HUES48 (cell line): Measurements from ENCODE around the gene RXFP2.

Source experiments
- H3K27ac ChIP-seq: one replicate; pipeline ENCODE4 v1.7.0; 2013; ENCODE audit warnings: low read depth, low read length, inconsistent platforms
- H3K27me3 ChIP-seq: 2 replicates; pipeline ENCODE4 v1.6.1; 2013; ENCODE audit warnings: mild to moderate bottlenecking, low read length; ENCODE audit not compliant: control insufficient read depth, insufficient read depth
- H3K36me3 ChIP-seq: 2 replicates; pipeline ENCODE4 v1.6.1; 2013; ENCODE audit warnings: low read length; ENCODE audit not compliant: control insufficient read depth, insufficient read depth
- H3K4me1 ChIP-seq: 2 replicates; pipeline ENCODE4 v1.6.1; 2013; ENCODE audit warnings: mild to moderate bottlenecking, low read length; ENCODE audit not compliant: control insufficient read depth, insufficient read depth
- H3K4me3 ChIP-seq: 2 replicates; pipeline ENCODE4 v1.5.1; 2013; ENCODE audit warnings: mild to moderate bottlenecking, low read depth, low read length
- H3K9ac ChIP-seq: 2 replicates; pipeline ENCODE4 v1.6.1; 2013; ENCODE audit warnings: mild to moderate bottlenecking, low read depth, low read length, moderate library complexity
- H3K9me3 ChIP-seq: 2 replicates; pipeline ENCODE4 v1.6.1; 2013; ENCODE audit warnings: low read length; ENCODE audit not compliant: control insufficient read depth, insufficient read depth

RXFP2 gene, protein sequence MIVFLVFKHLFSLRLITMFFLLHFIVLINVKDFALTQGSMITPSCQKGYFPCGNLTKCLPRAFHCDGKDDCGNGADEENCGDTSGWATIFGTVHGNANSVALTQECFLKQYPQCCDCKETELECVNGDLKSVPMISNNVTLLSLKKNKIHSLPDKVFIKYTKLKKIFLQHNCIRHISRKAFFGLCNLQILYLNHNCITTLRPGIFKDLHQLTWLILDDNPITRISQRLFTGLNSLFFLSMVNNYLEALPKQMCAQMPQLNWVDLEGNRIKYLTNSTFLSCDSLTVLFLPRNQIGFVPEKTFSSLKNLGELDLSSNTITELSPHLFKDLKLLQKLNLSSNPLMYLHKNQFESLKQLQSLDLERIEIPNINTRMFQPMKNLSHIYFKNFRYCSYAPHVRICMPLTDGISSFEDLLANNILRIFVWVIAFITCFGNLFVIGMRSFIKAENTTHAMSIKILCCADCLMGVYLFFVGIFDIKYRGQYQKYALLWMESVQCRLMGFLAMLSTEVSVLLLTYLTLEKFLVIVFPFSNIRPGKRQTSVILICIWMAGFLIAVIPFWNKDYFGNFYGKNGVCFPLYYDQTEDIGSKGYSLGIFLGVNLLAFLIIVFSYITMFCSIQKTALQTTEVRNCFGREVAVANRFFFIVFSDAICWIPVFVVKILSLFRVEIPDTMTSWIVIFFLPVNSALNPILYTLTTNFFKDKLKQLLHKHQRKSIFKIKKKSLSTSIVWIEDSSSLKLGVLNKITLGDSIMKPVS

DNA sequence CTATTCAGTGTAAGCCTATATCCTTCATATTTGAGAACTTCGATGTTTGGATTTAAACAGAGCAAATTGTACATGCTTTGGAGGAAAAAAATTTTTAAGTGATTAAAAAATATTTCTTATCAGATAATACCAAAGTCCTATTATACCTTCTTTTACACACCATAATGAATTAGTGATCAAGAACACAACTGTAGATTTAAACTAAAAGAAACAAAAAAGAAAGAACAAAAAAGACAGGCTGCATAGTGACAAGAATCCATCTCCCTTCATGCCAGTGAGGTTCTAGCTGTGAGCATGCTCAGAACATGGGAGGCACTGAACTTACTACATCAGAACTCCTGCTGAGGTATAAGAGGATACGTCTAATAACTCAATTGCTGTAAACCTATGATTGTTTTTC is at the start of gene RXFP2:
RXFP2 (plus strand) TSS at position 301 of the 400 bp plus-strand sequence; CDS start at position 388, 87 bp downstream.
- H3K27ac ChIP-seq, result no peak within 1 kb of the TSS
- peaks cover 6% of the 10 kb centered on the region; the same call in 1 of the 2 replicates for H3K4me1 ChIP-seq
- no peak within 1 kb of the TSS for H3K9ac ChIP-seq
- no peaks in the 10 kb centered on the region for H3K9me3 ChIP-seq
- no peaks in the 10 kb centered on the region for H3K27me3 ChIP-seq
- H3K4me3 ChIP-seq, result no peak within 1 kb of the TSS
- no peaks in the 10 kb centered on the region for H3K36me3 ChIP-seq

DNA sequence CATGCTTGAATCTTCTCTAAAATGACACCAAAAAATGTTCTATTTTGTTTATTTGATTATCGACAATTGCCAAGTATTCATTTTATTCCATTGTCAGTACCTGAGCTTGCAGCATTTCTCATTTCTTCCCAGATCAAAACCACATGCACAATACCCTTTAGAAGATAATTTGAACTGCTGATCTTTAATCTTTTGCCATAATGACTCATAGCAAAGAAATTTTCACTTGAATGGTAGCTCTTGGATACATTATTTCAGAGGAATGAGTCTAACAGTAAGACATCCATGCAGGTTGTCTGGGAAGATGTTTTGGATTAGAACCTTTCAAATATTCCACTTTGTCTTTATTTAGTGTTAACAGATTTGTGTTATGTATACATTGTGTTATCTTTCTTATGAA is 42.0 kb upstream of the RXFP2 start:
- Histone ChIP-seq H3K9me3 (no peaks in the 10 kb centered on the region; the same call in 1 of the 2 replicates), H3K9ac (no peak overlapping the region), H3K27ac (no peak overlapping the region), H3K36me3 (no peaks in the 10 kb centered on the region), H3K4me3 (no peak overlapping the region), H3K27me3 (no peaks in the 10 kb centered on the region), H3K4me1 (peaks cover 25% of the 10 kb centered on the region)

DNA sequence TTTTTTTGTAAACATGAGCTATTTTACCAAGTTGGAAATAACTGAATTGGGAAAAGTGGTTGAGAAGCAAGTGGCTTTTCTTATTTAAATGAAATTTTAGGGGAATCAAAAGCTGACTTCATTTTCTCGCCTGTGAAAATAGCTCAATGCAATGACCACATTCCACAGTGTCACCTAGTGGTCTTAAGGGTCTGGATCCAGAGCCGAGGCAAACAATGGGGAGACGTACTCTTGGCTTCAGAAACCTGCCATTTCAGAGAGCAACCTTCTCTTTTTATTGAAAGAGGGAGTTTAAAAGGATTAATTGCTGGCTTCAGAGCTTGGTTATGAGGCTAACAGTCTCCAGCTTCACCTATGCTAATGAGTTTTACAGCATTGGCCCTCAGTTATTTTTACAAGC is 39.7 kb upstream of the RXFP2 start:
- Histone ChIP-seq H3K4me1 (peaks cover 25% of the 10 kb centered on the region), H3K27me3 (no peaks in the 10 kb centered on the region), H3K36me3 (no peaks in the 10 kb centered on the region)

DNA sequence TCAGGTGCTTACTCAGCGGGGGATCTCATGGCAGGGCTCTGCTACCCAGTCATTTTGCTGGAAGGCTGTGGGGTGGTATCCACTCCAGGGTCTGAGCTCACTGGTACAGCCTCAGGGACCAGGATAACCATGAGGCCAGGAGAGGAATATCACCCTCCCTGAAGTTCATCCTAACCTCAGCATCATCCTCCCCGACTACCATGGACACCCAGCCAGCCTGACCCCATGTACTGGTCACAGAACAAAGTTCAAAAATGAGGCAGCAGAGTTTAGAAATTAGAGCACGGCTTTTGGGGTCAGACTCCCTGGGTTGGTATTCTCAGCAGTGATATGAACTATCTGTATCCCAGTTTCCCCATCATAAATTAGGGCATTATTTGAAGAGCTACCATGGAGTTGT is 35.5 kb upstream of the RXFP2 start:
- H3K4me1 ChIP-seq, result peaks cover 25% of the 10 kb centered on the region
- no peak overlapping the region for H3K9ac ChIP-seq

More for the DNA sequence above, 39.7 kb upstream of the RXFP2 start:
- H3K9ac ChIP-seq, result no peak overlapping the region
- no peak overlapping the region for H3K4me3 ChIP-seq
- no peak overlapping the region for H3K27ac ChIP-seq
- no peaks in the 10 kb centered on the region for H3K9me3 ChIP-seq

DNA sequence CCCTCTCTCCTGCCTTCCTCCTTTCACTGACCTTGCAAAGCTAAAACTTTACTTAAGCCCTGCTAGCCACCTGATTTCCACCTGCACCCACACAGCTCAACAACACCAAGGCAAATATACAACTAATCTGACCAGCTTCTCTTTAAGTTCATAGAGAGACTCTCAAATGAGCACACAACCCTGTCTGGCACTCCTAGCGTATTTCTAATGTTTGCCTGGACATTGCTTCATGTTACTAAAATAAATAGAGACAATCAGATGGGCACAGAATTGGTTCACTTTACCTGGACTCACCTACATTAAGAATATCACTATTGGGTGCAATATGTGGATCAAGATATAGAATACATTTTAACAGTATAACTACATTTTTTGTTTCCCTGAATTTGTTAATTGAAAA is 33.2 kb upstream of the RXFP2 start:
- Histone ChIP-seq H3K27ac (no peak overlapping the region), H3K4me3 (no peak overlapping the region), H3K36me3 (no peaks in the 10 kb centered on the region), H3K9me3 (no peaks in the 10 kb centered on the region), H3K4me1 (peaks cover 10% of the 10 kb centered on the region), H3K9ac (no peak overlapping the region), H3K27me3 (no peaks in the 10 kb centered on the region)

More for the DNA sequence above, 35.5 kb upstream of the RXFP2 start:
- Histone ChIP-seq H3K36me3 (no peaks in the 10 kb centered on the region), H3K27me3 (no peaks in the 10 kb centered on the region), H3K27ac (no peak overlapping the region), H3K4me3 (no peak overlapping the region), H3K9me3 (no peaks in the 10 kb centered on the region)

DNA sequence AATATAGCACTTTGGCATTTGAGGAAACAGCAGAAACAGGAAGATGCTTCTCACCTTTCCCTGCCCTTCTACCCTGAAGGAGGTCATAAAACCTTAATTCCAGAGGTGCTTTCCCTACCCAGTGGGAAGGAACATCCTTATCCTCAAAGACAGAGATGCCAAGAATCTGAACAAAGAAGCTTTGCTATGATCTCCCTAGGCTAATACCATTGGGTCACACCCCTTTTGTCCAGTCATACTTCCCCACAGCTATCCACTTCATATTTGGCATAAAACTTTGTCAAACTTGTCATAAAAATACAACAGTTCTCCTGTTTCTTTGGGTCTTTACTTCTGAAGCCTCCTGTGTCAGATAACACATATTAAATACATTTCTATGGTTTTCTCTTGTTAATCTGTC is 21.7 kb upstream of the RXFP2 start:
- Histone ChIP-seq H3K9ac (no peak overlapping the region), H3K27me3 (no peaks in the 10 kb centered on the region), H3K4me1 (no peaks in the 10 kb centered on the region), H3K4me3 (no peak overlapping the region), H3K27ac (no peak overlapping the region), H3K36me3 (no peaks in the 10 kb centered on the region), H3K9me3 (no peaks in the 10 kb centered on the region)

DNA sequence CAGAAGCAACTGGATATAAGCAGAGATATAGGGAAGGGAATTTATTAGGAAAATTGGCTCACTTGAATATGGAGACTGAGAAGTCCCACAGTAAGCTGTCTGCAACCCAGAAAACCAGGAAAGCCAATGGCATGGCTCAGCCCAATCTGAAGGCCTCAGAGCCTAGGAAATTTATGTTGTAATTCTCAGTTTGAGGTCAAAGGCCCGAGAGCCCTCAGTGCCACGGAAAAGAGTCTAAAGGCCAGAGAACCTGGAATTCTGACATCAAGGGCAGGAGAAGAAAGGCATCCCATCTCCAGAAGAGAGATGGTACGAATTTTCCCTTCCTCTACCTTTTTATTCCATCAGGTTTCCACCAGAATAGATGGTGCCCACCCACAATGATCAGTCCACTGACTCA is 20.1 kb upstream of the RXFP2 start:
- Histone ChIP-seq H3K36me3 (no peaks in the 10 kb centered on the region), H3K4me3 (no peak overlapping the region), H3K9me3 (no peaks in the 10 kb centered on the region), H3K27ac (no peak overlapping the region), H3K4me1 (no peaks in the 10 kb centered on the region), H3K9ac (no peak overlapping the region), H3K27me3 (no peaks in the 10 kb centered on the region)

DNA sequence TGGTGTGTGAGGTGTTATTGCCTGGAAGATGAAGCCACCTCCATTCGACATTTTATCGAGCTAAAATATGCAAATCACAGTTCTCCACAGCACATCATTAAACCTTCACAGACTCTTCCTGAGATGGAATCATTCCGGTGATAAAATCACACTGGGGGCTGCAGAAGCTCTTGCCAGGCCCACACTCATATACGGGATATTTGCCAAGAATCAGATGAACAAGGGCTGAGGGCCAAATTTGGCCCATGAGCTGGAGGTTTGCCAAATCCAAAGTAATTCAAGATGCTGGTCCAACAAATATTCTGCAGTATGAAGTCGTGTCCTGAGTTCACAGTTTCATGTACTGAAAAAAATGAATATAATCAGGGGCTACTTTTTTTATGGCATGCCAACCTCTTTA is 16.7 kb upstream of the RXFP2 start:
- H3K9ac ChIP-seq, result no peak overlapping the region
- no peaks in the 10 kb centered on the region for H3K4me1 ChIP-seq
- H3K4me3 ChIP-seq, result no peak overlapping the region
- H3K36me3 ChIP-seq, result no peaks in the 10 kb centered on the region
- H3K27ac ChIP-seq, result no peak overlapping the region
- no peaks in the 10 kb centered on the region for H3K9me3 ChIP-seq
- H3K27me3 ChIP-seq, result no peaks in the 10 kb centered on the region

DNA sequence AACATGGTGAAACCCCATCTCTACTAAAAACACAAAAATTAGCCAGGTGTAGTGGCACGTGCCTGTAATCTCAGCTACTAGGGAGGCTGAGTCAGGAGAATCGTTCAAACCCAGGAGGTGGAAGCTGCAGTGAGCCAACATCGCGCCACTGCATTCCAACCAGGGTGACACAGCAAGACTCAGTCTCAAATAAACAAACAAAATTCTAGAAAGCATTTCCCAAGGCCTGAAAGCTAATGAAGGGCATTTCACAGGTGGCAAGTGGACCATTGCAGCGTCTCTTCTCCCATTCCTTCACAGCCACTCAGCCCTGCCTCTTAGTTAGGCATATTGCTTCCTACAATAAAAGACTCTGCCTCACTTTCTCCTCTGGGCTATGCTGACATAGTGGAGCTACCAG is 13.5 kb upstream of the RXFP2 start:
- Histone ChIP-seq H3K36me3 (no peaks in the 10 kb centered on the region), H3K4me1 (no peaks in the 10 kb centered on the region), H3K27ac (no peak overlapping the region), H3K4me3 (no peak overlapping the region), H3K27me3 (no peaks in the 10 kb centered on the region), H3K9me3 (no peaks in the 10 kb centered on the region), H3K9ac (no peak overlapping the region)

DNA sequence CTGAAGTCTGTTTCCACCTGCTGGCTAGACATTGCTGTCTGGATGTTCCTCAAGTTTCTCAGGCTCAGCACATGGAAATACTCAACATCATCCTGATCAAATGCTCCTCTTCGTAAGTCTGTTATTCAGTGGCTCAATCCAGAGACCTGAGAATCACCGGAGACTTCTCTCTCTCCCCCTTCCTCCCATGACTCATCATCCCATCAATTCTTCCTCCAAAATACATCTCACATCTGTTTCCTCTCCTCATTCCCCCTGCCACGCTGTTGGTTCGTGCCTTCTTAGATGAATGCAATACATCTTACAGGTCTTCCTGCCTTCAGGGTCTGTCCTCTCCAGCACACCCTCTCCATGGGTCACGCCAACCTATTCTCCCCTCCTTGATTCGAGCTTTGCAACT is 7.4 kb upstream of the RXFP2 start:
- 0 out of 2 replicates have a peak, but pooled peaks cover 3% of the 10 kb centered on the region for H3K4me1 ChIP-seq
- no peak overlapping the region for H3K9ac ChIP-seq
- no peaks in the 10 kb centered on the region for H3K9me3 ChIP-seq
- H3K36me3 ChIP-seq, result no peaks in the 10 kb centered on the region
- H3K27ac ChIP-seq, result no peak overlapping the region
- H3K4me3 ChIP-seq, result no peak overlapping the region
- H3K27me3 ChIP-seq, result no peaks in the 10 kb centered on the region

DNA sequence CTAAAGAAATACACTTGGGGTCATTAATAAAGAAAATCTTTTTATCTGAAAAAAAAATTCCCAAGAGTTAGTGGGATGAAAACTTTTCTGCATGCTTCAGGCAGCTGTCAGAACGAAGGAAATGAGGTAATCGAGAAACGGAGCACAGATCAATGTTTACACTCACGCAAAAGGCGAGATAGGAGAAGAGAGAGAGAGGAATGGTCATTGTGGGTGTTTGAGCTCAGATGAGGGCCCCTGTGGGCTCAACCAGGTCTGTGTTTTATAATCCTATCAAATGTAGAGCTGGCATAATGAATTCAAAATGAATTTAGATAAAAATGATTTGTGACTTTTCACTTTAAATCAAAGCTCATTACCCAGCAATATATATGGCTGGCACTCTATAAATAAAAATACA is 6.3 kb upstream of the RXFP2 start:
- Histone ChIP-seq H3K36me3 (no peaks in the 10 kb centered on the region), H3K4me3 (no peak overlapping the region), H3K27me3 (no peaks in the 10 kb centered on the region), H3K9me3 (no peaks in the 10 kb centered on the region), H3K4me1 (0 out of 2 replicates have a peak, but pooled peaks cover 3% of the 10 kb centered on the region), H3K27ac (no peak overlapping the region), H3K9ac (no peak overlapping the region)
